Fibroblast of skin of back (primary cell): ENCODE data around the gene CNTNAP1.

Source experiments
- DNase-seq: peaks from one replicate; pipeline ENCODE4 v3.0.0-alpha.2; 2013

CNTNAP1 gene

GRCh38 chr17:42670789-42671657 is 11.3 kb upstream of the CNTNAP1 start:
- no peak for DNase-seq

GRCh38 chr17:42672038-42672437 is 10.3 kb upstream of the CNTNAP1 start:
- no peak for DNase-seq

- no peak for DNase-seq
These were observed 9.0 kb upstream of the CNTNAP1 start for GRCh38 chr17:42673266-42673884.

- peak; percentile 49 for DNase-seq
These were observed 8.2 kb upstream of the CNTNAP1 start for GRCh38 chr17:42673885-42674754.

- DNase-seq, result no peak
These were observed 7.5 kb upstream of the CNTNAP1 start for GRCh38 chr17:42674755-42675347.

GRCh38 chr17:42675348-42675964 is 6.9 kb upstream of the CNTNAP1 start:
- DNase-seq, result no peak

DNA sequence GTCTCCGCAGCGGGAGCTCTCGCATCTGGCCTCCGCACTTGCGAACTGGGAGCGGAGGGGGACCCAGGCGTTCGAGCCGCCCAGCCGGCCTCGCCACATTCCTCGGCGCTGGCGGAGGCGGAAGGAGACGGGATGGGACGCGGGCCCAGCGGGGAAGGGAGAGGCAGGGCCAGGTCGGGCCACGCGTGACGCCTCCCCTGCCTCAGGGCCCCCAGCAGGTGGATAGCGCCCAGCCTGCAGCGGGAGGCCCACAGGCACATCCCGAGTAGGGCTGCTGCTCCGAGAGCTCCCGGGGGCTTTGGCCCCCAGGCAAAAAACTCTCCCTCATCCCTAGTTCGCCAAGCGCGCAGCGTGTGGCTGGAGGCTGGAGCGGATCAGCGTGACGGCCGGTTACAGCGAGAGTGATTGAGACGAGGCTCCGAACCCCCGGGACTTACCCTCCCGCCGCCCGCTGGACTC is 6.3 kb upstream of the CNTNAP1 start:
- peak; percentile 48 for DNase-seq

- peak; percentile 35 for DNase-seq
These were observed 5.8 kb upstream of the CNTNAP1 start, which contains the start of gene PLEKHH3 for GRCh38 chr17:42676424-42677011. TSS of gene PLEKHH3 (minus strand) at chr17:42676994. CDS start at chr17:42676563, 431 bp downstream.

DNA sequence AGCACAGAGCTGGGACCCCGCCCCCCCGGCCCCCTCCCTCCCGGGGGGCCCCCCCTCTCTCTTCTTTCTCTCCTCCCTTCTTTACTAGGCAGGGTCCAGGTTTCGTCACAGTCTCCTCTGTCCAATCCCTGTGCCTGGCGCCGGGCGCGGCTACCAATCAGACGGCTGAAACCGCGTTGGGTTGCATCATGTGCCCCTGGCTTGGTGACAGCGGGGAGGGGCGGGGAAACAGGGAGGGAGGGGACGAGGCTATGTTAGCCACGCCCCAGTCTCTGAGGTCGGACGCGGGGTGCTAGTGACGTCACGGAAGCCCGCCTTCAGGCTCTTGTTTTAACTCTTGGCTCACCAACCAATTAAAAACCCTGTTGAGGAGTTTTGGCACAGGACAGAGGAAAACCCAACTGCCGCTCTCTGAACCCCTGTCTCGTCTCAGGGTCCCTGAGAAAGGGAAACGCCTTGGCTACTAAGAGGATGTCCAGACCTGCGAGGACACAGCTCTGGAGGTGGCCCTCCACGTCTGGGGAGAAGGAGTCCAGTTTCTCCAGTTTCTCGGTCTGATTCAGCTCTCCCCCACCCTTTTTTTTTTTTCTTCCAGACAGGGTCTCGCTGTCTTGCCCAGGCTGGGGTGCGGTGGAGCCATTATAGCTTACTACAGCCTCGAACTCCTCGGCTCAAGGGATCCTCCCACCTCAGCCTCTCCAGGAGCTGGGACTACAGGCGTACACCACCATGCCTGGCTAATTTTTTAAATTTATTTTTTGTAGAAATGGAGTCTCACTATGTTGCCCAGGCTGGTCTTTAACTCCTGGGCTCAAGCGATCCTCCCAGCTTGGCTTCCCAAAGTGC is 5.1 kb upstream of the CNTNAP1 start:
- DNase-seq, result peak; percentile 99

DNA sequence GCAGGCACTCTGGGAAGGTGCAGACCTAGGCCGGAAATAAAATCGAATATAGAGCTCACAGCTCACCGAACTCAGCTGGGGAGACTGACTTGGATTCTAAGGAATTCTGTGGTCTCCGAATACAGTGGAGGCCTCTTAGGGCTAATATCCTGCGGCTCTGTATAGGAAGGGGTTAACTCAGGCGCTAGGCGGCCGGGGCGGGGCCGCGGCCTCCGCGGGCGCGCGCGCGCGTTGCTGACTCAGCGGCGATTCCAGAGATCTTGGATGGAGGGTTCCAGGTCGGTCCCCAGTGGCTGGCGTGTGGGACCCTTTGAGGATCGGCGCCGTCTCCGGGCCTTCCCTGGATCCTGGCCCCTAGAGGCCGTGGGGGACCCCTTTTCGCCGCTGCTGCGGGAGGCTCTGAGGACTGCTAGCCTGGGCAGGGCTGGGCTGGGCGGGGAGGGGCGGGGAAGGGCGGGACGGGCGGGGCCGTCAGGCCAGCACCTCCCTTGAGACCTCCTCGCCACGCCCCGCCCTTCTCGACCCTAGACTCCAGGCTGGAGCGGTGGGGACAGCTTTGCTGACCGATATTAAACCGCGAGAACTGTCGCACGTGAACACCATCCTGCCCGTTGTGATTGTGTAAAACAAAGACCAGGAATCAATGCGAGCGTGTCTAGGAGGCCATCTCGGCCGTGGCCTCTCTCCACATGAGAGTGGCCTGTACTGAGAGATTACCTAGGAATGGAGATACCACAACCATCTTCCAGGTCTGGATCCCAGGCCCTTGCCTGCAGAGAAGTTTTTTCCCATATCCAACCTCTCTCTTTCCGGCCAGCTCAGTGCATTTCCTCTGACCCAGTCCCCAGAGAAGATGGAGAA is 4.2 kb upstream of the CNTNAP1 start:
- peak; percentile 93 for DNase-seq

GRCh38 chr17:42678951-42679491 is 3.3 kb upstream of the CNTNAP1 start:
- peak; percentile 49 for DNase-seq

GRCh38 chr17:42679492-42680330 is 2.6 kb upstream of the CNTNAP1 start:
- peak; percentile 81 for DNase-seq

DNA sequence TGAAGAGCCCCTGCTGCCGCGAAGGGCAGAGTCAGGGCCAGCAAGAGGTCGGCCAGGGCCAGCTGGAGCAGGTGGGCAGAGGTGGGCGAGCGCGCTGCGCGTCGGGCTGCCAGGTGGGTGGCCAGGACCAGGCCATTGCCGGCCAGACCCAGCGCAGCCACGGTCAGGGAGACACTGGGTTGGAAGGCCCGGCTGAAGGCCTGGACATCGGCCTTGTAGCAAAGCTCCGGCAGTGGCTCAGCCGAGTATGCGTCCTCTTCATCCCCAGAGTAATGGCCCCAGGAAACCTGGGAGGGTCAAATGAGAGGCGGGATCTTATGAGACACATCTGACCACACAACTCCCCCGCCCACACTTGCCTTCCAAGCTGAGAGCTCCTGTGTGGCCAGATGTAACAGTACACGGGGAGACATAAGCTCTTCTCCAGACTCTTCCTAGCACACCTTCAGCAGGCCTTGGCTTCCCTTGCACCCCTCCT is 2.0 kb upstream of the CNTNAP1 start:
- no peak for DNase-seq

GRCh38 chr17:42682722-42683403 is 532 bp downstream of the CNTNAP1 start:
- peak; percentile 69 for DNase-seq

- DNase-seq, result no peak
These were observed 1.2 kb downstream of the CNTNAP1 start for GRCh38 chr17:42683407-42684034.

- no peak for DNase-seq
These were observed 2.7 kb downstream of the CNTNAP1 start for GRCh38 chr17:42684929-42685556.
